GM12873 (cell line): ENCODE results near the gene IVD.

Source experiments
- TF ChIP-seq, protein P1 (sequence below): IDR thresholded peaks from 2 replicates; pipeline ENCODE4 v1.5.1; 2012; ENCODE audit warnings: low read depth, mild to moderate bottlenecking, moderate library complexity, low read length, control low read depth; ENCODE audit not compliant: insufficient read depth; ENCODE audit errors: missing control alignments

Gene IVD

DNA sequence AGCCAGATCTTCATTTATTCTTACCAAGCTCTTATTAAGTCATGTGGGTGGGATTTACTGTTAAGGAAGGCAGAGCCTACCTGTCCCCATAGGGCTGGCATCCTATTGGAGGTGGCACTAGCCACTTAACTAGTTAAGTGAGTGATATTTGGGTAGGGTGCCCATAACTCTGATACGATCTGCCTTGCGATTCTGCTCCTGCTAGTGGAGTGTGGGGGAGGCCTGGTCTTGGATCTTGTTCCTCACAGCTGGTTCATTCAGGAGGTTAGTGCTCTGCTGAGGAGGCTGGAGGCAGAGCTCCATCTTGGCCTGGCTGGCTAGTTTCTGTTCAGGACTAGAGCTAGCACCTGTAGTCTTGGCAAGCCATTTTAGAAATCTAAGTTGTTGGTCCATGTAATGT, 44.5 kb downstream of the IVD start:
- TF ChIP-seq, protein P1, sequence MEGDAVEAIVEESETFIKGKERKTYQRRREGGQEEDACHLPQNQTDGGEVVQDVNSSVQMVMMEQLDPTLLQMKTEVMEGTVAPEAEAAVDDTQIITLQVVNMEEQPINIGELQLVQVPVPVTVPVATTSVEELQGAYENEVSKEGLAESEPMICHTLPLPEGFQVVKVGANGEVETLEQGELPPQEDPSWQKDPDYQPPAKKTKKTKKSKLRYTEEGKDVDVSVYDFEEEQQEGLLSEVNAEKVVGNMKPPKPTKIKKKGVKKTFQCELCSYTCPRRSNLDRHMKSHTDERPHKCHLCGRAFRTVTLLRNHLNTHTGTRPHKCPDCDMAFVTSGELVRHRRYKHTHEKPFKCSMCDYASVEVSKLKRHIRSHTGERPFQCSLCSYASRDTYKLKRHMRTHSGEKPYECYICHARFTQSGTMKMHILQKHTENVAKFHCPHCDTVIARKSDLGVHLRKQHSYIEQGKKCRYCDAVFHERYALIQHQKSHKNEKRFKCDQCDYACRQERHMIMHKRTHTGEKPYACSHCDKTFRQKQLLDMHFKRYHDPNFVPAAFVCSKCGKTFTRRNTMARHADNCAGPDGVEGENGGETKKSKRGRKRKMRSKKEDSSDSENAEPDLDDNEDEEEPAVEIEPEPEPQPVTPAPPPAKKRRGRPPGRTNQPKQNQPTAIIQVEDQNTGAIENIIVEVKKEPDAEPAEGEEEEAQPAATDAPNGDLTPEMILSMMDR: no peak

DNA sequence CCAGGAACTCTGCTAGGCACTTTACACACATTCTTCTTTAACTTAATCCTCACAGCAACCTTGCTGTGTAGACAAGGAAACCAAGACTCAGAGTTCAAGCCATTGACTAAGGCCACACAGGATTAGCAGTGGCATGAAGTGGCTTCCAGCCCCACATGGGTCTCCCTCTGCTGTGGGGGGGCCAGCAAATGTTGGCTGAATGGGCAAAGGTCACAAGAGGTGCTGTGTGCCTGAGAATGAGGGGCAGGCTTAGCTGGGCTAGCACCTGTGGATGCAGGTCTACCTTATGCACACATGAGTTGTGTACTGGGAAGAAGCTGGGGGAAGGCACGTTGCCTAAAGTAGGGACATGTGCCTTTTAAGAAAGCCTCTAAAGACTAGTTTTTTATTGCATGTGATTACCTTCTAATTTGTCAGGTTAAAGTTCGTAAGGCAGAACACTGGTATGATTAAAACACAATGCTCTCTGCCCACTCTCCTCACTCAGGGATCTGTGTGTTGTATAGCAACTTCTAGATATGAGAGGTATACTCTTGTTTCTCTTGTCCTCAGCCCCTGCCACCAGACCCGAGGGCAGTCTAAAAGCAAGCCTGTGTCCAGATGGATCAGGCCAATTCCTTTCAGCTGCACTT, 46.0 kb downstream of the IVD start:
- TF ChIP-seq, protein P1: no peak

DNA sequence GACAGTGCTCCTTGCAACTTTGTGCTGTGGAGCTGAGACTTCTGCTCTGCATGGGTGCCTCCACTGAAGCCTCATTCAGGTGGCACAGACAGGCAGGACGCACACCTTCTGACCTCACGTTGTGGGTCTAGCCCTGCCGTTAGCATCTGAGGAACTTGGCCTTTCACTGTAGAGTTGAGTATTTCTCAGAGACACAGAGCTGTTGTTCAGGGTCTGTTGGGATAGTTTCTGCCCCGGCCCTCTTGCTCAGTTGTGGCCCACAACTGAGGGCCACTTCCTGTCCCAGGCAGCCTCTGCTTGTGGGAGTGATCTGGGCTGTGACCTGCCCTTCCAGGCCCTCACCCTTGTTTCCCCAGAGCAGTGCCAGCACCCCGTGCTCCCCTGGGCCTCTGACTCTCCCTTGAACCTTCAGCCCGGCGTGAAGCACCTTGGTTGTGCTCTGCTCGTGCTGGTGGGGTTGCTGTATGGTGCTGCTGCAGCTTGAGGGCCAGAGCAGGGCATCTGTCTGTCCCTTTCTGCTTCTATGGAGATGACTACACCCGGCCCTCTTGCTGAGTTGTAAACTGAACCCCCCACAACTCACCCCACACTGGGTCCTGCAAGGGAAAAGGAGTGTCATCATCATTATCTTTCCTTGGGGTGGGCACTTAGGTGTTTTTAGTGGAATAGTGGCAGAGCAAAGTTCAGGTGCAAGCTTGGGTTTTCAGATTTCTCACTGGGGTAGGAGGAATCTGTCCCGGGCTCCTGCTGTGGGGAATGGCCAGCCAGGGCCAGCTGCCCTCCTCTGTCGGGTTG, 46.9 kb downstream of the IVD start:
- TF ChIP-seq, protein P1: no peak

DNA sequence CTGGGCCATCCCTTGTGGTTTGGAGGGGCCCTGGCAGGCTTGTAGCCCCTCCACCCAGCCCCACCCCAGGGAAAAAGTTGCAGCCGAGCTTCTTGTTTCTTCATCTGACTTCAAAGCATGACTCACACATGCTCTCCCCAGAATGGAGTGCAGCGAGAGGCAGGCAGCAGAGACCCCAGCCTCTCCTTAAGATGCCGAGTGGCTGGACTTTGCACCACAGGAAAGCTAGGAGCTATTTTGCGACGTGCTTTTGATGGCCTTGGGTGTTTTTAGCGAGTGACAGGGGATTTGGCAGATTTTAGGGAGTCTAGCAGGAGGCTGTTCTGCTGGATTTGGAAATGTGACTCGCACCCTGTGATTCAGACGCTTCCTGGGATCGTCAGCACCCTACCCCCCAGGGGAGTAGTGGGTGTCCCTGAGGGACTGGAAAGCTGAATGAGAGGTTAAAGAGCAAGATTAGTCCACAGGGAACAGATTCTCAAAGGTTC, 49.4 kb downstream of the IVD start:
- TF ChIP-seq, protein P1: no peak

DNA sequence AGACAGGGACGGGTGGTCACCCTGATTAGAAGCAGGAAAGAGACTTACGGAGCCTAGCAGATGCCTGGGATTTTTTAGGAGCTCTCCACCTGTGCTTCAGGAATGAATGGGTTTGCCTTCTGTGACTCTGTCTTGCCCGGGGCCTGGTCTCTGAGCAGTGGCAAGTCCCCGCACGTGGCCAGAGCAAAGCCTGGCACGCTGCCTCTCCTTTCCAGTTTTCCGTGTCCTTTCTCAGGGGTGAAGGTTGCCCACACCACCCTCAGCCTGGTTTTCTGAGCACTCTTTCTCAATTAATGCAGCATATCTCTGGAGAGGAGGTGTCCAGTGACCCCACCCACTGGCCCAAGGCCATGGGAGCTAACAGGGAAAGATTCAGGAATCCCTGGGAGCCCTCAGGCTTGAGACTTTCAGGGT, 50.7 kb downstream of the IVD start:
- TF ChIP-seq, protein P1: no peak

DNA sequence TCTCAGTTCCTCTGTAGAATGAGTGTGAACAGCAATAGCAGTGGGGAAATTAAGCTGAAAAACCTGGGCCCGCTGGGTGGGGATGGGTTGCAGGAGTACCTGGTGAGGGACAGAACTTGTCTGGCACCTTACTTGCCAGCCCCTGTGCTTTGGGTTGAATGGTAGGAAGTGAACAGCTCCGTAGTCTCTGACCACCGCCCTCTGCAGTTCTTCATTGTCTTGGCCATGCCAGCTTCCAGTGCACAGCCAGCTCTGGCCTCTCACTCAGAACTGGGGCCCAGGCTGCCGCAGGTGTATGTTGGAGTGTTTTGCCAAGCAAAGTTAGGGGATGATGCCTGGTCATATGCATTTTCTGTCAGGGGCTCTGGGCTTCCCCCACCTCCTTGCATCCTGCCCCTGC, 51.1 kb downstream of the IVD start:
- TF ChIP-seq, protein P1: no peak

DNA sequence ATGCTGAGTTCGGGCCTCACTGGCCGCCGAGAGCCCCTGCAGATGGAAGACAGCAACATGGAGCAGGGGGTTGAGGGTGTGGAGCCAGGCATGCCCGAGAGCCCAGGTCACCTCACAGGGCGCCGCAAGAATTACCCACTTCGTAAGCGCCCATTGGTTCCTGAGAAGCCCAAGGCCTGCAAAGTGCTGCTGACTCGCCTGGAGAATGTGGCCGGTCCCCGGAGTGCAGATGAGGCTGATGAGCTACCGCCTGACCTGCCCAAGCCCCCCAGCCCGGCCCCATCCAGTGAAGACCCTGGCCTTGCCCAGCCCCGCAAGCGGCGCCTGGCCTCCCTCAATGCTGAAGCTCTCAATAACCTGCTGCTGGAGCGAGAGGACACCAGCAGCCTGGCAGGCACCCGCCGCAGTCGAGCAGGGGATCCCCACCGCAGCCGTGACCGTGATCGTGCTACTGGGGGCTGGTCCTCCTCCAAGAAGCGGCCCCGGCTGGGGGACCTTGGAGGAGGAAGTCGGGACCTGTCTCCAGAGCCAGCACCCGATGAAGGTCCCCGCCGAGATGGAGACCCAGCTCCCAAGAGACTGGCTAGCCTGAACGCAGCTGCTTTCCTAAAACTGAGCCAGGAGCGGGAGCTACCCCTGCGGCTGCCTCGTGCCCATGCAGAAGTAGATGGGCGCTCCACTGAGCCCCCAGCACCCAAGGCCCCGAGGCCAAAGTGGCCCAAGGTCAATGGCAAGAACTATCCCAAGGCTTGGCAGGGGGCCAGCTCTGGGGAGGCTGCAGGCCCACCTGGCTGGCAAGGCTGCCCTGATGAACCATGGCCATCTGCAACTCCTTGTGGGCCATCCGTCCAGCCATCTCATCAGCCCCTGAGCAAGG, 53.1 kb downstream of the IVD start:
- TF ChIP-seq, protein P1: no peak
